ENCODE measurements around the gene ETV3.

ETV3 gene

DNA sequence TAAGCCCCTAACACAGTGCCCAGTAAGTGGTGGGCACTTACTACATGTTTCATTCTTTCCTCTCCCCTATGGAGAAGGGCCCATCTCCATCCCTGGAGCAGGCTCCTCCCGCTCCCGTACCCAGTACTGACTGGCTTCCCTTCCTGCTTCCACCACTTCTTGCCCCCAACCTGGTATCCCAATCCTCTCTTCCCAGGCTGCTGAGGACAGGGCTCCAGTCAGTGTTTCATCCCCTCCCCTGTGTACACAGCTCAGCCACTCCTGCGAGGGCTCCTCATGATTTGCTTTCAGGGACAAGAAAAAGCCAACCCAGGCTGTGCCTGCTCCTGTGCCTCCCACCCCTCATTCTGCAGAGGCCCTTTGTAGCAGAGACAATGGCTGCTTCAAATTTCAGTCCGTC is 20.8 kb upstream of the ETV3 start:
- DNase-seq, result no peak

DNA sequence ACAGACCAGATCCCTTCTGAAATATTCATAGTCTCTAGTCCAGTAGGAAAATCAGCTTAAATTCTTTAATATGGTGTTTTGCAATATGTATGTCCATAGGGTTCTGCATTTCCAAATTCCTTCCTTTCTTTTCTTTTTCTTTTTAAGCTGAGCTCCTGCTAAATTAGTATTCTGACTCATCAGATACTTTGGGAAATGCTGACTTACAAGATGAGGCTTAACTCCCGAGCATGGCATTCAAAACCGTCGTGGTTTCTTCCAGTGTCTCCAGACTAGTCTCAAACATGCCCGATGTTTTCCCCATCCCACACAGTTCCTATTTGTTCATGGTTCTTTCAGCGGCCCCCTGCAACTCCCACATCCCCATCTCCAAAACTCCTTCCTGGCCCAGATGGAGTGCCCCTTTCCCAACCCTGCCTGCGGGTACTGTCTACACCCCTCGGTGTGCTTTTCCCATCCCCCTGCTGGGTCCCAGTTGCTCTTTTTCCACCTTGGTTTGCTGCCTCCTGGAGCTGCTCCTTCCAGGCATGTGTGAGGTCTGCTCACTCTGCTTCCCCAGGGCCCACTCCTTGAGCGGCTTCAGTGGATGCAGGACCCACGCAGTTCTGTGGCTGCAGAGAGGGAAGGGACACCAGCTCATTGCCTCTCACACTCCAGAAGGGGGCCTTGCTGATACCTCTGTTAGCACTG is 19.5 kb upstream of the ETV3 start:
- DNase-seq, result no peak

DNA sequence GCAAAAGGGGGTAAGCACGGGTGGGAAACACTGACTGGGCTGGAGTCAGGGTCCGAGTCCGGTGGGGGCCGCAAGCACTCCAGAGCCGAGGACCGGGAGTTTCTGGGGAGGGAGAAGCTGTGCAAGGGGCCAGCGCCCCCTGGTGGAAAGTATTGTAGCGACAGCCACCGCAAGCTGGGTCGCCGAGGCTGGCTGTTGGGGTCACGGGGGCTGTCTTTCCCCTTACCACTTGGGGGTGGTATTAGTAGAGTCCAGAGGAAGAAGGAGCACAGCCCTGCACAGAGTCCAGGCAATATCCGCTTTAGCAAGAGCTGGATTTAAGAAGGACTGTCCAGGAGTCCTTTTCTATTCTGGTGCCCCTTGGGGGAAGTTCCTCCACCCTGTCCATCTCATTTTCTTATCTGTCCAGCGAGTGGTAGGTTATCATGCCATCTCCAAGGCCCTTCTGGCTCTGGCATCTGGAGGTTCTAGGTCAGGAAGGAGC is 17.9 kb upstream of the ETV3 start:
- peak; percentile 51 to 71 (median 64) for DNase-seq

DNA sequence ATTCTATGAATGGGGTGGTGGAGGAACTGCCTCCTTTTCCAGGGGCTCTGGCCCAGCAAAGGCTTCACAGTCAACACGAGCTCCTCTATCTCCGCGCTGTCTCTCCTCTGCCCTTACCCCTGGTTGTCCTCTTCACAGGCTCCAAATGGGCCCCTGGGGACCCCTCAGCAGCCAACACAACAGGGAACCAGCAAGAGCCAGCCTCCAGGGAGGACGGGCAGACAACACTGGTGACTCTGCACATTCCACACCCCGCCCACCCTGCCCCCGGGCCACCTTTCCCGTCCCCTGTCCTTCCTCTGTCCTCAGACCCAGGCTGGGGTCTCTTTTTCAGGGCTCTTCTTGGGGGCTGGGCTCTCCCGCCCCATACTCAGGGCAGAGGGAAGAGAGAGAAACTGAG is 17.5 kb upstream of the ETV3 start:
- DNase-seq, result no peak

DNA sequence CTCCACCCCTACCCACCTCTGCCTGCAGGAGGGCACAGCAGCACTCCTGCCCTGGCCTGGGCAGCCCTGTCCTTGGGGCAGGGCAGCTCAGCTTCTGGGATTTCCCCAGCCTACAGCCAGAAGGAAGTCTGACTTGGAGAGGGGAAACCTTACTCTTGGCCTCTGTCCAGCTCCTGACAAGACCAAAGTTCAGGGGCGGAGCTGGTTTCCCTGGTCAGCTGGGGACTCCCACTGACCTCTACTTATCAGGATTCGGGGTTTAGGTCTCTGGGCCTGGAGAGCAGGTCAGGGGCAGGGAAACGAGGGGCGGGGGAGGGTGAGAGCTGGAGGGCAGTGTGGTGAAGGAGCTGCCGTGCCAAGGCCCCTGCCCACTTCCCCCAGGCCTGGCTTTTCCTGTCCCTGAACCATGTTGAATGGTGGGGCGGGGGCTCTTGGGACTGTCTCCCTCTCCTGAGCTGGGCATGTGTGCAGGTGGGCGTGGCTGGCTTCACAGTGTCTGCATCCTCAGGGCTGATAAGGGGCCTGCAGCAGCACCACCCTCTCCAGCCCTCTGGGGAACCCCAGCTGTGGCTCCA is 16.8 kb upstream of the ETV3 start:
- no peak for DNase-seq

DNA sequence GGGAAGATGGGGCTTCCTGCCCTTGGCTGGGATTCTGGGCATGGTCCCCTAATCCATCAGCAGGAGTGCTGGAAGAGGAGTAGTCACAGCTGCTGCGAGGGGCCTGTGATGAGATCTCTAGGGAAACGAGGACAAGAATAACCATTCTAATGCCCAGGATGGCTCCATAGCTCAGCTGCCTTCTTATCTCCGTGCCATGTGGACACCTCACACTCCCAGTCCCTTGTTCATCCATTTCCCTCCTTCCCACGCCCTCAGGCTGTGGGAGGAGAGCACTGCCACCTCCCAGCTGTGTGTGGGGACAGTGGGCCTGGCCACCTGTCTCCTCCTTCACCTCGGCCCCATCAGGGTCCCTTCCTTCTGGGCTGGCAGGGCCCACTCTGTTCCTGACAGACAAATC is 16.1 kb upstream of the ETV3 start:
- DNase-seq, result no peak

DNA sequence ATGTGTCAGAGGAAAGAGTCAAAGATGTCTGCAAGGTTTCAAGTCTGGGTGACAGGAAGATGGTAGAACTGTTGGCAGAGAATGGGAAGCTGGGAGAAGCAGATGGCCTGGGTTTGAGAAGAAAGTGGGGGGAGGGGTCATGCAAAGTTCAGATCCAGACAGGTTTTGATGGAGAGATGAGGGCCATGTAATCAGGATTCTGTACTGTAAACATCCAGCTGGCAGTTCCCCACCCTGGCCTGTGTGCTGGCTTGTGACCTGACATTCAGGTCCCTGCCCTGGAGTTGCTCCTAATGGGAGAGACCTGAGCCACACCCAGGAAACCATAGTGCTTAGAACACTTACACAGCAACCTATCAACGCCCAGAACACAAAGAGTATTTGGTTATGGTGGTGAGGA is 15.6 kb upstream of the ETV3 start:
- no peak for DNase-seq

DNA sequence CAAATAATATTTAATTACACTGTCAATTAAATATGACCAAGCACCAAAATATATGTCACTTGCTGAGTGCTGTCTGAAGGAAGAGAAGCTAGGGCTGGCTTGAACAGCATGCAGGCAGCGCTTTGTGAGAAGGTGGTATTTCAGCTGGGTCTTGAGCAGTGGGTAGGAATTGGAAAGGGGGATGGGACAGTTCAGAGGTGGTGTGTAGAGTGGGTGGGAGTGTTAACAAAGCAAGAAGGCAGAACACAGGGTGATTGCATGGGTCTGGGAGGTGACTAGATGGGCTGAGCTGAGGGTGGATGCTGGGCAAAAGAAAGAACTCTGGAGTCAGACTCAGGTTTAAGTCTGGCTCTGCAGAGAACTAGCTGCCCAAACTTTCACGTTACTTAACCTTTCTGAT is 14.3 kb upstream of the ETV3 start:
- DNase-seq, result no peak

DNA sequence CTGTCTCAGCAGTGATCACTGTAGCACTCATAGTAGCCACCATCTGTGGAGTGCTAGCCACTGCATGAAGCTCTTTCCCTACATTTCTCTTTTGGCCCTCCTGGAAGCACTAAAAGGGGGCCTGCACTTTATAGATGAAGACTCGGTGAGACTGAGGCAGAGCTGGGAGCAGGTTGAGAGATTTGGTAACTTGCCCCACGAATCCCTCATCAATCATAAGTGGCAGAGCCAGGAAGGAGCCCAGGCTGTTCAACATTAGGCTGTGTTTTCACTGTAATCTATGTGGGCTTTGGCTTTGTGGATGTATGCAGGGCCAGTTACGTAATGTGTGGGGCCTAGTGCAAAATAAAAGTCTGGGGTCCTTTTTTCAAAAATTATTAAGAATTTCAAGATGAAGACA is 13.3 kb upstream of the ETV3 start:
- DNase-seq, result no peak

DNA sequence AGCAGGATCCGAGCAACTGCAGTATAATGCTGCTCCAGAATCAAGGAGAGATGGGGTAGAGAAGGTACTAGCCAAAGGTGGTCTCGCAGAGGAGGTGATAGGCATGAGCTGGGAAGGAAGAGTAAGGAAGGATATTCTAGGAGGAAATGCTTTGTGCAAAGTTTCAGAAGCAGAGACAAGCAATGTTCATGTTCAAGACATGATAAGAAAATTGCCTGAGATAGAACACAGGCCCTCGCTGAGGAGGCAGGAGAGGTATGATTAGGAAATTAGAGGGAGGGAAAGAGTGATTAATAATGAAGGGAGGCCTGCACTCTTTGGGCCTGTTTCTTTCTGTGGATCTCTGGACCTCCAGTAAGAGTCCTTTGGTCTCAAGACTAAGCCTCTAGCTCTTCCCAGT is 12.9 kb upstream of the ETV3 start:
- no peak for DNase-seq

DNA sequence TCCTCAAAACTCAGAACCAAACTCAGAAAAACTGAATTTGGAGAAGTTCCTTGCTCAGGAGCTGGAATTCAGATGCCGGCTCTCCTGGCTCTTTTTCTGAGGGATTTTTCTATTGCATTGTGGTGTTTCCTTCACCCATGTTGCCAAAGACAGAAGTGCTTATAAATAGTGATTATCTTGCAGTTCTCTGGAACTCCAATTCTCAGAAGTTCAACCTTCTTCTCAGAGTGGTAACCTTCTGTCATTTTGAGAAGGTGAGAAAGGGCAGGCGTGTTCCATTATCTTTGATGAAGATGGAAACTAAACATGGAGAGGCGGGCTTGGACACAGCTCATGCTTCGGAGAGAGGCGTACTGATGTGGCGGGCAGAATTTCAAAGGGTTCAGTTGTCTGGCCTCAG is 12.4 kb upstream of the ETV3 start:
- peak in 1 of 5 experiments; percentile 37 for DNase-seq

DNA sequence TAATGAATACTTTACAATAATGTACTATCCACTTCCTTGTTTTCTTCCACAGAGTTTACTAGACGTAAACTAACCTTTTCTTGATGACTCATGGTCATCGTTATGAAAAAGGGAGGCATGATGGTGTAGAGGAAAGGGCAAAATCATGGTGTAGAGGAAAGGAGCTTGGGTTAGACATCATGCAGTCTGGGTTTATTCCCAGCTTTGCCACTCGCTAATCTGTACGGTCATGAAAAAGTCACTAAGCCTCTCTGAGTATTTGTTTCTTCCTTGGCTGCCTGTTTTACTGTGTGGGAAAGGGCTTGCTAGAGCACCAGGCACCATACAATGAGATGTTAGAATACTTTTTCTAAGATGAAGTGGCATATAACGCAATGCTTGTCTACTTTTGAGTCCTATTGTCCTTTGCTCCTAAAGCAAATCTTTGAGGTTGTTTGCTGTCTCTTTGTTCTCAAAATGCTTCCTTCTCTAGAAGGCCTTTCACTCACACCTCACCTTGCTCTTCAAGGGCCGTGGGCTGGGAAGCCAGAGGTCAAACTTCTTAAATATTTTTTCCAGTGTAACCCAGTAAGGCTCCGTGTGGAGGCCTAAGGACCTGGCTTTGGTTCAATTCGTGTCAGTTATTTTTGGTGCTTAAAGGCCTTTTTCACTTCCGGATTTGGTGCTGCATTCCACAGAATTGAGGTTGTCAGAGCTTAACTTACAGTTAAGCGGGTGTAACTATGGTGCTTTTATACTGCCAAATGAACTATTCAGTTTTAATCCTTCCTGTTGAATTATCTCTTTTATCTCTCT is 9.9 kb upstream of the ETV3 start:
- peak in 1 of 5 experiments; percentile 43 for DNase-seq

DNA sequence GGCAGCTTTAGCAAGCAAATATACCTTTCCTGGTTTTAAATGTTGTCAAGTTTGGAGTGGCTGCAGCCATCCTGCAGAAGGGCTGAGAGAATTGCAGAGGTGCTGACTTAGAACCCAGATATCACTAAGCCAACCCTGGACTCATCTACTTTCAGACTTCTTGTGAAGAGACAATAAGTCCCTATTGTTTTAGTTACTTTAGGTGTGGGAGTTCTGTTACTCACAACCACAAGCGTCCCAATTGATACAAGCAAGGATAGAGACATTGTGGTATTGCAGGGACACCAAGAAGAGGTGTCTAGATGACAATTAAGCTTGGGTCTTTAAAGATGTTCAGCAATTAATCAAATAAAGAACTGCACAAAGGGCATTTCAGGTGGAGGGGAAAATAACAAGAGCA is 8.8 kb upstream of the ETV3 start:
- DNase-seq, result no peak

DNA sequence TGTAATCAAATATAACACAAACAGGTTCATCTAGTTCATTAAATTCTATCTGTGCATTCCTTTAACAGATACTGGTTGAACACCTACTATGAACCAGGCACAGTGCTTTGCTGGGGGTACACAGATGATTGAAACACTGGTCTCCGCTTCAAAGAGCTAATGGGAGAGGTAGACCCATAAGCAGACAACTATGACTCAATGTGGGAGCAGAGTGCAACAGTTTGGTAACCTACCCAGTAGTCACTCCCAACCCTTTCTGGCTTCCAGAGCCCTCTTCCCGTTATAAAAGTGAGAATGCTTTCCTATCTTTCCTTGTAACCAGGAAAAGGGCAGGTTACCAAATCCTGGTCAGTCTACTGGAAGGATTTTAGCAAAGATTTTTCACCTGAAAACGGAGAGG is 8.0 kb upstream of the ETV3 start:
- DNase-seq, result no peak

DNA sequence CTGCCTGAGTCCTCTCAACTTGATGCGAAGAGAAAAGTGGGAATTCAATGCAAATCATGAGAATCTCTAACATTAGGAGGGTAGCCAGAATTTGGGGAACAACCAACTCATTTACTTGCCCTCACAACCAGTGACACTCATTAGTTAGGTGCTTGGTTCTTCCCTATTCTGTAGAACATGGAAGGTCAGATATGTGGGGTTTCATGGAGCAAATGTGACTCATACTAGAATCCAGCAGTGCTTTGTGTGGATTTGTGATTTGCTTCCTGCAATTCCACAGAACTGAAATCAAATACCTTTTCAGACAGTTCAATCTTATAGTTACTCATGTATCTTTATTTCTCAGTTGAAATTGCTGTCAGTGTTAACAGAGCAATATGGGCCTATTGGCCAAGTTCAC is 6.9 kb upstream of the ETV3 start:
- DNase-seq, result no peak

DNA sequence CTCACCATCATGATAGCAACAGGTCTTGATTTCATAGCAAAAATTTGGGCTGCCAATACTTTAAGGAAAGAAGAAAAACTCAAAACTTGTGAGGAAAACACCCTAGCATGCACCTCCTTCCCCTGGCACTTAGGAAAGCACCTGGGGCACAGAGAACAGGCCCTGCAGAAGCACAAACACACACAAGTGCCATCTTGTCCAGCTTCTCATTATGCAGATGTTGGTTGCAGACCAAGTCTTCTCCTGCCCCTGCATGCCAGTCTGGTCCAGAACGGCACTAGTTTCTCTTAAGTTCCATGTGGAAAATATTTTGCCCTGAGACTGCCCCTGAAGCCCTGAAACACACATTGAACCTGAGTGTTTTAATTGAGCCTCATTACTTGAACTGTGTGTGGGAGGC is 6.3 kb upstream of the ETV3 start:
- DNase-seq, result no peak

DNA sequence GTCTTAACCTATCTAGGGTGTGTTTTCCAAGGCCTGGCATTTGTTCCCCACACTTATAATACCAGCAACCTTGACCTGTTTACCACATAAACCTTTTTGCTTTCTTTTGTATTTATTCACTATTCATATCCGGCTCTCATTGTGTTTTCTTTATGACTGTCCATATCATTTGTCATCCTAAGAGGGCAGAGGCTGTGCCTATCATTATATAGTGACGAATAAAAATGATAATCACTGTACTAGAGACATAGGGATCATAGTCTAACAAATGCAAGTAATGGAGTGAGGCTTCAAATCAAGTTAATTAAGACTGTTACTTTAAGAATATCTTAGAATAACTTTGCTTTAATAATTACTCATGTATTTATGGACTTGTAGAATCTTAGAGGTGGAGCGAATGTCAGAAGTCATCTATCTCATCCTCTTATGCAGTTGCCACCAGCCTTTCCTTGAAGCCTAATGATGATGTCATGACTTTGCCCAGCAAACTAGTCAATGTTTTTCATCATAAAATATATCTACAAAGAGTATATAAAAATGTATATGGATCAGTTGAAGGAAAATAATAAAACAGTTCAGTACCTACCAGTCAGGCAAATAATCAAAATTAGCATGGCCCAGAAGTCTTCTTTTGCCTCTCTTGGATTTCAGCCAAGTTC is 4.7 kb upstream of the ETV3 start:
- DNase-seq, result peak in 1 of 5 experiments; percentile 40

DNA sequence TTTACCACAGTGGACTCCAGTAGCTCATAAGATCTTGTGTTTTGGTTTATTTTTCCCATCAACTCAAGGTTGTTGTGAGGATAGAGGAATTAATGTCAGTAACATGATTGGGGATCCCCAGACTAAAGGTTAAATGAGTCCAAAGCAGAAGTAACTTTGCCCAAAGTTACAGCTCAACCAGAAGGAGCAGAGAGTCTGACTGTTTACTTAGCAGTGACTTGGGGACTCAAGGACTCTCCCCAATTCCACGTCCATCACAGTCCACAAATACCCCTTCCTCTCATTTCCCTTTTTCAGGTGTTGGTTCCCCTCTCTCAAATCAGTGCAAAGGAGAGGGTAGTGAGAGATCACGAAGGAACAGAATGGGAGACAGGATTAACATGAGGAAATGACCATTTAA is 4.0 kb upstream of the ETV3 start:
- DNase-seq, result no peak

DNA sequence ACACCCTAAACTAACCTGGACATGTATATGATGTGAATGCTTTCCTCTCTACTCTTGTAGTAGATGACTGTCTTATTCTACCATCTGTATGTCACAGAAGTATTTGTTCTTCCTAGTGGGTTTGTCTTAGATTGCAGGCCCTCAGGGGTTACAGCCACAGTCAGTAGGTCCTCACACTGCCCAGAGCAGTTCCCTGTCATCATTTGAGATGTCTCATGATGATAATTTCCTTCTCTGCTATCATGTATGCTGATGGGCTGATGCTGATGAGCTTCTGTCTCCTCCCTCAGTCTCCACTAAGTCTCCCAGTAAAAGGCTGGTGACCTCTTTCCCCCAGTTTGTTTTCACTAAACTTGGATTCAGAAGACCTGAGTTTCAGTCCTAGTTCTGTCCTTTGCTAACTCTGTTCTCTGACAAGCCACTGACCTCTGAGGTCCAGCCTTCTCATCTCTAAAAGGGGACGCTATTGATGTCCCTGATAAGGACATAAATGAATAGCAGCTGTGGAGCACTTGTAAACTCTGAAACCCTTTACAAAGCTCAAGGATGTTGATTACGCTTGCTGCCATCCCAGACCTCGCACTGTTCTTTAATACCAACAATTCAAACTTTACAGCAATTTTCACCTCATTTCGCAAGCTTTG is 3.1 kb upstream of the ETV3 start:
- no peak for DNase-seq

DNA sequence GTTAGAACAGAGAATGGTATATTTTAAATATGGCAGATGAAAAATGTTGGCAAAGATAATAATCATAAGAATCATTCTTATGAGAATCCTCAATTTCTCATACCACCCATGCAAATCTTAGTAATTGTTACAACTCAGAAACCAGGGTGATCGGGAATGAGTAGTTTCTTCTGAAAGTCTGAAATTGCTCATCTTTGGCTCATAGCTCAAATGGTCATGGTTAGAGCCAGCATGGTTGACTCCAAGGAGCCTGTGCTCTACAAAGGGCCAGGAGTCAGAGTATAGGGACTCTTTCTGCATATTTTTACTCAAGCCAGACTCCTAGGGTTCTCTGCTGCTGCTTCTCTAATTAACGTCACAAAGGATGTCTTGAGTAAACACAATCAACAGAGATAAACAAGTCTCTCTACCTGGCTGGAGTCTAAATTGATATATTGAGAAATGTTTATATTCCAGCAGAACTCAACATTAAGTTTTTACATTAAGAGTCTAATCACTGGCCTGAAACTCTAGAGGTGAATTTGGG is 1.9 kb upstream of the ETV3 start:
- DNase-seq, result peak in 1 of 5 experiments; percentile 39

DNA sequence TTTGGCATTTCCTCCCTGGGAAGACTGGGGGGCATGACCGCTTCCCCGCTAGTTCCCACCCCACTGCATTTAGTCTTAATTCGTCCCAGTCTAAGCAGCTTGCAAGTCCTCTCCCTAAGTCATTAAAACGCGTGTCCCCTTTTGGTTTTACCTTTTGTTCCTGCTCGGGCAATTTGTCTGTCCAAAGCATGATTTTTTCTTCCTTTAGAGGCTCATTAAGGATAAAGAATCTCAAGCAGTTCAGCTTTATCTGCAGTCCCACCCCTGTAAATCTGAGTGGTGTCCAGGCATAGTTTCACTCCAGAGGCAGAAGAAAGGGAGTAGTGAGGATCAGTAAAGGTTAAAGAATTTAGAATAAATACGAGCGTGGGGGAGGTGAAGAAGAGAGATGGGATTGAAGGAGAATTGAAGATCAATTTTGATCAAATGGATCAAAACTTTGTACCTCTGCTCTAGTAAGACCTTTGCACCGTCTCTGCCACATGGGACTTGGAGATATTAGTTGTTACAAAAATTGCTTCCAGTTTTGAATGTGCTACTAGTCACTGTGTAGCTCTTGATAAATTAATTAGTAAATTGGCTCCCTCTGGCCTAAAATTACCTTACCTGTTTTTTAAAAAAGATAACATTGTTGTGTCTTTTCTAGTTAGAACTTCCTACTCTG is 989 bp upstream of the ETV3 start:
- no peak for DNase-seq
